A549 (cell line): ENCODE measurements around the gene MYBPC2. TPM values are rescaled to one million over a fixed set of nuclear protein-coding genes. Genes with fewer than 3 reads are reported as not detected.

ENCODE experiments used
- CBX2 ChIP-seq: fragments of 200-600 bp; sonication (generic); IDR thresholded peaks from 2 replicates; pipeline ENCODE4 v1.6.1; 2016; ENCODE audit warnings: low read depth, mild to moderate bottlenecking, borderline replicate concordance
- CEBPB ChIP-seq, 2 experiments: fragments of >200 bp in 1 of 2; sonication (Bioruptor Twin) in 1 of 2; formaldehyde crosslinking in 1 of 2; IDR thresholded peaks; 2 replicates each; pipeline ENCODE4 v1.6.1; 2012 to 2016
- CHD2 ChIP-seq: fragments of 150-350 bp; IDR thresholded peaks from 2 replicates; pipeline ENCODE4 v1.6.1; 2014; ENCODE audit warnings: low read length; ENCODE audit not compliant: partially characterized antibody
- CTCF ChIP-seq: fragments of >200 bp; sonication (Bioruptor Twin); formaldehyde crosslinking; IDR thresholded peaks from 3 replicates; pipeline ENCODE4 v1.5.1; 2016
- EHMT2 ChIP-seq: fragments of 200-600 bp; sonication (generic); IDR thresholded peaks from 2 replicates; pipeline ENCODE4 v1.6.1; 2016; ENCODE audit warnings: antibody characterized with exemption, low read depth, mild to moderate bottlenecking, moderate library complexity
- ELK1 ChIP-seq: fragments of 150-350 bp; IDR thresholded peaks from 2 replicates; pipeline ENCODE4 v1.6.1; 2014; ENCODE audit warnings: low read depth, mild to moderate bottlenecking, low read length
- EP300 ChIP-seq, 2 experiments: fragments of >200 bp; sonication (Bioruptor Twin); formaldehyde crosslinking; IDR thresholded peaks; 2 replicates in 1 of 2; 3 replicates in 1 of 2; pipeline ENCODE4 v1.6.1; 2016 to 2017
- ESRRA ChIP-seq: fragments of 150-350 bp; IDR thresholded peaks from 2 replicates; pipeline ENCODE4 v1.6.1; 2014; ENCODE audit warnings: mild to moderate bottlenecking, low read length, borderline replicate concordance
- FOSB ChIP-seq: fragments of 250-450 bp; sonication (Bioruptor Pico); IDR thresholded peaks from 2 replicates; pipeline ENCODE4 v1.5.0; 2020; ENCODE audit warnings: mild to moderate bottlenecking, moderate library complexity
- FOSL2 ChIP-seq, 2 experiments: fragments of 450-650 bp in 1 of 2; fragments of >200 bp in 1 of 2; sonication (Bioruptor Twin) in 1 of 2; formaldehyde crosslinking; IDR thresholded peaks; 2 replicates each; pipeline versions ENCODE4 v1.5.0 to v1.6.1; 2016 to 2020; ENCODE audit warnings: mild to moderate bottlenecking in 1 of 2, moderate library complexity in 1 of 2
- FOXS1 ChIP-seq: fragments of 250-450 bp; sonication (Bioruptor Pico); IDR thresholded peaks from 2 replicates; pipeline ENCODE4 v1.5.0; 2020; ENCODE audit warnings: mild to moderate bottlenecking, moderate library complexity
- GATA3 ChIP-seq: IDR thresholded peaks from 2 replicates; pipeline ENCODE4 v1.6.1; 2012; ENCODE audit warnings: borderline replicate concordance
- HDAC2 ChIP-seq: fragments of 200-600 bp; sonication (generic); IDR thresholded peaks from 2 replicates; pipeline ENCODE4 v1.6.1; 2016
- HES2 ChIP-seq: fragments of >200 bp; sonication (Bioruptor Twin); formaldehyde crosslinking; IDR thresholded peaks from 2 replicates; pipeline ENCODE4 v1.6.1; 2016
- HMGXB4 ChIP-seq: fragments of 250-450 bp; sonication (Bioruptor Pico); IDR thresholded peaks from 2 replicates; pipeline ENCODE4 v1.5.0; 2021; ENCODE audit warnings: mild to moderate bottlenecking, moderate library complexity, borderline replicate concordance
- HOXB13 ChIP-seq: fragments of 250-450 bp; sonication (Bioruptor Pico); IDR thresholded peaks from 2 replicates; pipeline ENCODE4 v1.5.0; 2020; ENCODE audit warnings: low read depth, mild to moderate bottlenecking, moderate library complexity
- HOXB5 ChIP-seq: fragments of 250-450 bp; sonication (Bioruptor Pico); IDR thresholded peaks from 2 replicates; pipeline ENCODE4 v1.5.0; 2020; ENCODE audit warnings: mild to moderate bottlenecking, moderate library complexity
- JUN ChIP-seq, 2 experiments: fragments of >200 bp; sonication (Bioruptor Twin); formaldehyde crosslinking; IDR thresholded peaks; 2 replicates in 1 of 2; 3 replicates in 1 of 2; pipeline ENCODE4 v1.6.1; 2016 to 2017
- KDM1A ChIP-seq: fragments of 200-600 bp; sonication (generic); IDR thresholded peaks from 2 replicates; pipeline ENCODE4 v1.6.1; 2016; ENCODE audit warnings: low read depth, mild to moderate bottlenecking
- KDM5A ChIP-seq: fragments of 200-600 bp; sonication (generic); IDR thresholded peaks from 2 replicates; pipeline ENCODE4 v1.6.1; 2016; ENCODE audit warnings: antibody characterized with exemption, mild to moderate bottlenecking
- NFE2L2 ChIP-seq: fragments of 150-350 bp; conservative IDR thresholded peaks from 2 replicates; pipeline ENCODE4 v1.6.1; 2014; ENCODE audit warnings: low read length
- NR3C1 ChIP-seq: fragments of >200 bp; sonication (Bioruptor Twin); formaldehyde crosslinking; IDR thresholded peaks from 3 replicates; pipeline ENCODE4 v1.6.1; 2017
- PBX3 ChIP-seq: IDR thresholded peaks from 2 replicates; pipeline ENCODE4 v1.6.1; 2012
- PHF8 ChIP-seq: fragments of 200-600 bp; sonication (generic); IDR thresholded peaks from 2 replicates; pipeline ENCODE4 v1.6.1; 2016; ENCODE audit warnings: low read depth, mild to moderate bottlenecking, antibody characterized with exemption, moderate library complexity, borderline replicate concordance
- POLR2A ChIP-seq: IDR thresholded peaks from 2 replicates; pipeline ENCODE4 v1.6.1; 2012; ENCODE audit warnings: mild to moderate bottlenecking, low read length
- POLR2AphosphoS2 ChIP-seq: conservative IDR thresholded peaks from 2 replicates; pipeline ENCODE4 v1.6.1; 2012; ENCODE audit warnings: low read length, improper control_type of control experiment, inconsistent platforms
- RAD21 ChIP-seq, 2 experiments: fragments of >200 bp in 1 of 2; sonication (Bioruptor Twin) in 1 of 2; formaldehyde crosslinking in 1 of 2; IDR thresholded peaks in 1 of 2; conservative IDR thresholded peaks in 1 of 2; 2 replicates in 1 of 2; 3 replicates in 1 of 2; pipeline ENCODE4 v1.6.1; 2012 to 2018; ENCODE audit warnings: inconsistent platforms in 1 of 2
- RARB ChIP-seq: fragments of 250-450 bp; sonication (Bioruptor Pico); IDR thresholded peaks from 2 replicates; pipeline ENCODE4 v1.8.0; 2021; ENCODE audit warnings: mild to moderate bottlenecking, moderate library complexity
- RCOR1 ChIP-seq: fragments of 150-350 bp; IDR thresholded peaks from 2 replicates; pipeline ENCODE4 v1.6.1; 2014; ENCODE audit warnings: antibody characterized with exemption, low read length, low read depth
- TP53 ChIP-seq: fragments of 250-450 bp; sonication (Bioruptor Pico); IDR thresholded peaks from 2 replicates; pipeline ENCODE4 v1.5.0; 2021; ENCODE audit warnings: mild to moderate bottlenecking, moderate library complexity
- USF2 ChIP-seq: fragments of 450-650 bp; IDR thresholded peaks from 2 replicates; pipeline ENCODE4 v1.6.1; 2014; ENCODE audit warnings: antibody characterized with exemption
- ZC3H11A ChIP-seq: fragments of 450-650 bp; IDR thresholded peaks from 2 replicates; pipeline ENCODE4 v1.6.1; 2014; ENCODE audit warnings: antibody characterized with exemption, mild to moderate bottlenecking
- ZNF302 ChIP-seq: fragments of 250-450 bp; sonication (Bioruptor Pico); IDR thresholded peaks from 2 replicates; pipeline ENCODE4 v1.9.0; 2021; ENCODE audit warnings: inconsistent platforms, mild to moderate bottlenecking, moderate library complexity
- ZSCAN20 ChIP-seq: fragments of 250-450 bp; sonication (Bioruptor Pico); IDR thresholded peaks from 2 replicates; pipeline ENCODE4 v1.8.0; 2022; ENCODE audit warnings: mild to moderate bottlenecking, moderate library complexity
- polyA plus RNA-seq, 4 experiments: library from polyadenylated mRNA; depleted of rRNA in 3 of 4; stranded (reverse); fragments of >200 nt; fragmentation: RNase III in 1 of 4; extraction: RNeasy Plus Mini Kit Qiagen cat#74134 plus additional on column Dnase treatment in 1 of 4; gene quantifications; 2 replicates in 3 of 4; 3 replicates in 1 of 4; pipeline ENCODE4 v1.2.3, GENCODE V29; 2011 to 2017

Gene MYBPC2
- polyA plus RNA-seq, 2 of the 4 experiments (the other 2 are of a cell fraction): 0.10 TPM; not detected in 1

GRCh38 chr19:50511069-50511822, 78.6 kb downstream of the MYBPC2 start, which contains the start of gene JOSD2 (continued):
- TF ChIP-seq HES2 (no peak), PBX3 (peak; percentile 54; the same call in 1 of the 2 replicates), PHF8 (no peak; the same call in 1 of the 2 replicates), KDM1A (no peak), HOXB13 (CRISPR knock-in tag) (no peak), USF2 (peak; percentile 71), FOSB (no peak), ESRRA (peak; percentile 66; the same call in 1 of the 2 replicates), CBX2 (no peak), ZC3H11A (no peak), POLR2AphosphoS2 (no peak), RCOR1 (no peak), ZNF302 (CRISPR knock-in tag) (no peak), HMGXB4 (CRISPR knock-in tag) (no peak), EP300 (IDR thresholded peaks at IDR 0.05) (no peak), FOXS1 (CRISPR knock-in tag) (no peak), FOSL2 (IDR thresholded peaks at IDR 0.05) (no peak), FOSL2 (CRISPR knock-in tag; IDR thresholded peaks at IDR 0.05) (peak; percentile 74; the same call in 1 of the 2 replicates), CHD2 (peak; percentile 97), EHMT2 (no peak), CEBPB (IDR thresholded peaks at IDR 0.05) (peak in 1 of 2 experiments; percentile 38; a peak in 1 of 4 replicates), NR3C1 (no peak), NFE2L2 (no peak), TP53 (CRISPR knock-in tag) (peak; percentile 82; the same call in 1 of the 2 replicates), ZSCAN20 (CRISPR knock-in tag) (no peak), GATA3 (peak; percentile 74), KDM5A (no peak), POLR2A (peak; percentile 65), ELK1 (no peak), HDAC2 (no peak), HOXB5 (no peak), RARB (CRISPR knock-in tag) (no peak), JUN (IDR thresholded peaks at IDR 0.05) (peak; percentile 58 to 92; a peak in 4 of 5 replicates), RAD21 (conservative IDR thresholded peaks at IDR 0.05 in 1 of 2, IDR thresholded peaks at IDR 0.05 in 1 of 2) (no peak), CTCF (no peak)
